PFSK-1 (cell line): ENCODE measurements around the gene FERMT1.

Experiments
- FOXP2 ChIP-seq: optimal IDR thresholded peaks from 2 replicates; pipeline ENCODE3; 2011; ENCODE audit warnings: borderline replicate concordance, control low read depth, inconsistent platforms; ENCODE audit not compliant: insufficient read depth; ENCODE audit errors: extremely low read length, extremely low read depth
- POLR2AphosphoS5 ChIP-seq: IDR thresholded peaks from 2 replicates; pipeline ENCODE4 v1.6.1; 2012; ENCODE audit warnings: low read depth, mild to moderate bottlenecking, control low read depth, low read length, moderate library complexity
- SIN3A ChIP-seq: IDR thresholded peaks from 2 replicates; pipeline ENCODE4 v1.6.1; 2012; ENCODE audit warnings: mild to moderate bottlenecking, low read length, moderate library complexity, borderline replicate concordance; ENCODE audit not compliant: insufficient read depth
- TAF1 ChIP-seq: IDR thresholded peaks from 2 replicates; pipeline ENCODE4 v1.6.1; 2012; ENCODE audit warnings: low read length, control low read depth, borderline replicate concordance; ENCODE audit not compliant: insufficient read depth
- TF ChIP-seq, protein P1 (sequence below), 2 experiments: IDR thresholded peaks; 2 replicates each; pipeline versions ENCODE4 v1.6.1 to v1.8.0; 2011 to 2012; ENCODE audit warnings: low read depth in 2 of 2, low read length in 2 of 2, control low read depth in 1 of 2, inconsistent platforms in 1 of 2, mild to moderate bottlenecking in 1 of 2, moderate library complexity in 1 of 2; ENCODE audit not compliant: insufficient read depth in 1 of 2

Gene FERMT1

DNA sequence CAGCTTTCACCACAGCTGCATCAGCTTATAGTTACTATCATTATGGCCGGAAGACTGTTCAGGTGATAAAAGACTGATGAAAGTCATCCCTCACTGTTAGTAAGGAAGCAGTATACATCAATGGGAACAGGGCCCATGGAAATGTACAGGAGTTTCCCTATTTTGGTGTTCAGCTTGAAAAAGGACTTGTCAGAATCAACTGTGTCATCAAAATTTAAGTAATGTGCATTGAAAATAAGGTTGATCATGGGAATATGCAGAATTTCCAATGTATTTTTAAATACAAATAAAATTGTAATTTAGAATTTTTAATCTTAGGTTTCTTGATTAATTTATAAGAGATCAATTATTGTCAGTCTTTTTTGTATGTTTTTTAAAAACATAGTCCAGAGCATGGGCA, 85.7 kb downstream of the FERMT1 start:
- TF ChIP-seq SIN3A (no peak), POLR2AphosphoS5 (no peak), FOXP2 (no peak), TAF1 (no peak)
- TF ChIP-seq, protein P1, sequence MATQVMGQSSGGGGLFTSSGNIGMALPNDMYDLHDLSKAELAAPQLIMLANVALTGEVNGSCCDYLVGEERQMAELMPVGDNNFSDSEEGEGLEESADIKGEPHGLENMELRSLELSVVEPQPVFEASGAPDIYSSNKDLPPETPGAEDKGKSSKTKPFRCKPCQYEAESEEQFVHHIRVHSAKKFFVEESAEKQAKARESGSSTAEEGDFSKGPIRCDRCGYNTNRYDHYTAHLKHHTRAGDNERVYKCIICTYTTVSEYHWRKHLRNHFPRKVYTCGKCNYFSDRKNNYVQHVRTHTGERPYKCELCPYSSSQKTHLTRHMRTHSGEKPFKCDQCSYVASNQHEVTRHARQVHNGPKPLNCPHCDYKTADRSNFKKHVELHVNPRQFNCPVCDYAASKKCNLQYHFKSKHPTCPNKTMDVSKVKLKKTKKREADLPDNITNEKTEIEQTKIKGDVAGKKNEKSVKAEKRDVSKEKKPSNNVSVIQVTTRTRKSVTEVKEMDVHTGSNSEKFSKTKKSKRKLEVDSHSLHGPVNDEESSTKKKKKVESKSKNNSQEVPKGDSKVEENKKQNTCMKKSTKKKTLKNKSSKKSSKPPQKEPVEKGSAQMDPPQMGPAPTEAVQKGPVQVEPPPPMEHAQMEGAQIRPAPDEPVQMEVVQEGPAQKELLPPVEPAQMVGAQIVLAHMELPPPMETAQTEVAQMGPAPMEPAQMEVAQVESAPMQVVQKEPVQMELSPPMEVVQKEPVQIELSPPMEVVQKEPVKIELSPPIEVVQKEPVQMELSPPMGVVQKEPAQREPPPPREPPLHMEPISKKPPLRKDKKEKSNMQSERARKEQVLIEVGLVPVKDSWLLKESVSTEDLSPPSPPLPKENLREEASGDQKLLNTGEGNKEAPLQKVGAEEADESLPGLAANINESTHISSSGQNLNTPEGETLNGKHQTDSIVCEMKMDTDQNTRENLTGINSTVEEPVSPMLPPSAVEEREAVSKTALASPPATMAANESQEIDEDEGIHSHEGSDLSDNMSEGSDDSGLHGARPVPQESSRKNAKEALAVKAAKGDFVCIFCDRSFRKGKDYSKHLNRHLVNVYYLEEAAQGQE (IDR thresholded peaks at IDR 0.05; ENCODE audit: insufficient read depth in 1 of 2, low read depth in 2 of 2, low read length in 2 of 2) = no peak

DNA sequence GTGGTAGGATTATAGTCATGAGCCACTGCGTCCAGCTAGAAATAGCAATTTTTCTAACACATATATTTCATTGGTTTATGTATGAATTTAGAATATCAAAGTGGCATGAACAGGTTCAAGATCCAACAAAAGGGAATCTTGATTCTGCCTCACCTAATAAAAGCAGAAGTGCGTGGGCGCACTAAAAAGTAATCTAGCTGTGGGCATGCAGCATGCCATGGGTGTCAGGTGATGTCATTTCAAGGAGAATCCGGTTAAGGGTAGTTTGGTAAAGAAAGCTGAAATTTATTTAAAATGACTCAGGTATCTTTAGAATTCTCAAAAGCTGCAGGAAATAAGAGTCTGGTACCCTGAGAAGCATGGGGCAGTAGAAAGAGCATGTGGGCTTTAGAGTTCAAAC, 86.6 kb downstream of the FERMT1 start:
- TF ChIP-seq TAF1 = no peak
- TF ChIP-seq POLR2AphosphoS5 = no peak
- TF ChIP-seq SIN3A = no peak
- TF ChIP-seq FOXP2 = no peak

DNA sequence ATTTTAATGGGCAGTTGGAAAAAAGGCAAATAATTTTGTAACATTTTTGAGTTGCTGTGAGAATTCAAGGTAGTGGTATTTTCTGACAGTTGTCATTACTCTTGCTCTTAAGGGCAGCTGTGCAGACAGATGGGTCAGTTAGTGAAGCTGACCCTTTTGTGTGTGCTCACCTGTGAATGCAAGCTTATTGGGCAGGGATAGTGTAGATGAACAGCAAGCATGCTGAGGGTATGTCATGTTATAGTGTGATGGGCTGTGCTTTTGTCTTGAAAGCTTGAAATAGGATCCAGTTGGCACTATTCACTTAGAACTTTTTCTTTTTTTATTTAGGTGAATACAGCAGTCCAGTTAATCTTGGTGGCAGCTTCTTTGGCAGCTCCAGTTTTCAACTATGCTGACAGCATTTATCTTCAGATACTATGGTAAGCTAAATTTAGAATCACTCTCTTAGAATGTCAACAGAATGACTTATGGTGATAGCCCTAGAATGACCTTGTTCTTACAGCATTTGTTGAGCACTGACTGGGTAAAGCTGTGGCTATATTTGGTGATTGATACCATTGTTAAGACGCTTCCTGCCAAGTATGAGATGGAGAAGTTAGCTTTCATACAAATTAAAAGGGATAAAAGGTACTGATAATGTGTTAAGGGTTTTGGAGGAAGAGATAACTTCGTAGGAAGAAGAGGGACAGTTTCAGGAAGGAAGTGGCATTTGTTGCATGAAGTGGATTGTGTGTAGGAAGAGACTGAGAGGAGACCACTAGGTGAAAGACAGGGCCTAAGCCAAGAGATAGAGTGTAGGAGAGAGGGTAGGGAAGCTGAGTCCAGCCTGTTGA, 88.5 kb downstream of the FERMT1 start:
- TF ChIP-seq SIN3A = no peak
- TF ChIP-seq FOXP2 = no peak
- no peak for TF ChIP-seq TAF1
- TF ChIP-seq, protein P1 (IDR thresholded peaks at IDR 0.05; ENCODE audit: insufficient read depth in 1 of 2, low read depth in 2 of 2, low read length in 2 of 2) = no peak

DNA sequence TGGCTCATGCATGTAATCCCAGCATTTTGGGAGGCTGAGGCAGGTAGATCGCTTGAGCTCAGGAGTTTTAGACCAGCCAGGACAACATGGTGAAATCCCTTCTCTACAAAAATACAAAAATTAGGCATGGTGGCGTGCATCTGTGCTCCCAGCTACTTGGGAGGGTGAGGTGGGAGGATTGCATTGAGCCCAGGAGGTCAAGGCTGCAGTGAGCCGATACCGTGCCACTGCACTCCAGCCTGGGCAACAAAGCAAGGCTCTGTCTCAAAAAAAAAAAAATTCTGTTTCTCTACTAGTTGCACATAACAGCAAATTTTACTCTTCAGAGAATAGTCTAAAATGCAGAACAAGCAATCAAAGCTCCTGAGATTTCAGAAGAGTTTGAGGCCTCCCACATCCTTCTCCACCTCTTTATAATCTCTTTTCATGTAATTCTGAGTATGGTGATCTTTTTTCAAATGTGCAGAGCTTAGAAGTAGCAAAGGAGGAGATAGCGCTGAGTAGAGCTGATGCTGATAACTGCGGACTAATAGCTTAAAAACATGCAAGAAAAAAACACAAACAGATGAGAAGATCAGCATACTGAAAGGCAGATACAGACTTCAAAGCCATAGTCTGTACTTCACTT, 92.3 kb downstream of the FERMT1 start:
- TF ChIP-seq FOXP2 = no peak
- TF ChIP-seq POLR2AphosphoS5 = no peak
- TF ChIP-seq, protein P1 (IDR thresholded peaks at IDR 0.05; ENCODE audit: insufficient read depth in 1 of 2, low read depth in 2 of 2, low read length in 2 of 2) = no peak
- no peak for TF ChIP-seq SIN3A
- TF ChIP-seq TAF1 = no peak

DNA sequence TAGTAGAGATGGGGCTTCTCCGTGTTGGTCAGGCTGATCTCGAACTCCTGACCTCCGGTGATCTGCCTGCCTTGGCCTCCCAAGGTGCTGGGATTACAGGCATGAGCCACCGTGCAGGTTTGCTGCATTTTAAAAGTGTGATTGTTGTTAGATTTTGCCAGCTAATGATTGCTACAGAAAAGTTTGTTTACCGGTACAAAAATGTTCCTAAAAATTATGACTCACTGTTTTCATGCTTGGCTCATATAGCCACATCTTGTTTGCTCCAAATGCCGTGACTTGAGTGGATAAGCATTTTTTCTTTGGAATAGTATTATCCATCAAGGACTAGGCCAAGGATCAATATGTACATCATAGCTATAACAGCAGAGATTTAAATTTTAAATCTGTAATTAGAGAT, 93.3 kb downstream of the FERMT1 start:
- TF ChIP-seq, protein P1 (IDR thresholded peaks at IDR 0.05; ENCODE audit: insufficient read depth in 1 of 2, low read depth in 2 of 2, low read length in 2 of 2) = no peak
- TF ChIP-seq FOXP2 = no peak
- TF ChIP-seq SIN3A = no peak
- no peak for TF ChIP-seq POLR2AphosphoS5
- TF ChIP-seq TAF1 = no peak
